SU-DHL-6 (cell line): ENCODE results near the gene C1orf210.

Source experiments
- H2AFZ ChIP-seq: fragments of 200-600 bp; sonication (generic); 2 replicates; pipeline ENCODE4 v1.6.1; 2014; ENCODE audit warnings: low read depth, mild to moderate bottlenecking, moderate library complexity, mixed read lengths, antibody characterized with exemption, low read length; ENCODE audit not compliant: severe bottlenecking
- H3F3A ChIP-seq: fragments of 200-600 bp; shearing (Covaris generic); 2 replicates; pipeline ENCODE4 v1.6.0; 2016; ENCODE audit warnings: antibody characterized with exemption, mild to moderate bottlenecking; ENCODE audit not compliant: insufficient read depth
- H3K27ac ChIP-seq: fragments of 200-600 bp; sonication (generic); 2 replicates; pipeline ENCODE4 v1.5.1; 2016; ENCODE audit warnings: low read depth, mild to moderate bottlenecking, low read length, moderate library complexity, mixed read lengths
- H3K27me3 ChIP-seq: fragments of 200-600 bp; sonication (generic), shearing (Covaris generic); 2 replicates; pipeline ENCODE4 v1.6.0; 2014; ENCODE audit warnings: mild to moderate bottlenecking, low read length
- H3K36me3 ChIP-seq: fragments of 200-600 bp; sonication (generic); 2 replicates; pipeline ENCODE4 v1.6.1; 2014; ENCODE audit warnings: mild to moderate bottlenecking, low read length, mixed read lengths
- H3K4me2 ChIP-seq: fragments of 300-600, 200-600 bp; shearing (Covaris generic), sonication (generic); 2 replicates; pipeline ENCODE4 v1.6.0; 2014; ENCODE audit warnings: low read length, low read depth, mild to moderate bottlenecking; ENCODE audit not compliant: poor library complexity, severe bottlenecking
- H3K4me3 ChIP-seq: fragments of 200-600 bp; sonication (generic); 2 replicates; pipeline ENCODE4 v1.5.1; 2014; ENCODE audit warnings: antibody characterized with exemption, low read length, mild to moderate bottlenecking, mixed read lengths; ENCODE audit not compliant: insufficient read depth, poor library complexity, severe bottlenecking
- H3K79me2 ChIP-seq: fragments of 200-600 bp; sonication (generic); 2 replicates; pipeline ENCODE4 v1.6.1; 2014; ENCODE audit warnings: mild to moderate bottlenecking, low read length, moderate library complexity; ENCODE audit not compliant: insufficient read depth
- H3K9ac ChIP-seq: fragments of 200-600 bp; sonication (generic); 2 replicates; pipeline ENCODE4 v1.7.0; 2014; ENCODE audit warnings: mild to moderate bottlenecking, low read length
- H3K9me2 ChIP-seq: fragments of 200-600 bp; sonication (generic); replicated peaks from 2 replicates; pipeline ENCODE4 v1.6.1; 2014; ENCODE audit warnings: low read length; ENCODE audit not compliant: insufficient read depth
- H3K9me3 ChIP-seq: fragments of 200-600 bp; sonication (generic); 2 replicates; pipeline ENCODE4 v1.6.1; 2014; ENCODE audit warnings: low read length, mixed read lengths; ENCODE audit not compliant: insufficient read depth
- H4K20me1 ChIP-seq: fragments of 200-600 bp; sonication (generic); 2 replicates; pipeline ENCODE4 v1.6.1; 2014; ENCODE audit warnings: low read depth, mild to moderate bottlenecking, antibody characterized with exemption, low read length, moderate library complexity, mixed read lengths
- EZH2phosphoT487 ChIP-seq: fragments of 200-600 bp; sonication (generic), shearing (Covaris generic); conservative IDR thresholded peaks from 2 replicates; pipeline ENCODE4 v1.6.1; 2018; ENCODE audit warnings: mild to moderate bottlenecking, antibody characterized with exemption, low read length, moderate library complexity, mixed read lengths
- TF ChIP-seq, protein P1 (sequence below): fragments of 200-600 bp; sonication (generic); IDR thresholded peaks from one replicate; pipeline ENCODE4 v1.5.1; 2017; ENCODE audit warnings: antibody characterized with exemption, mild to moderate bottlenecking, low read length, moderate library complexity; ENCODE audit not compliant: insufficient read depth, poor library complexity, severe bottlenecking

The C1orf210 gene

DNA sequence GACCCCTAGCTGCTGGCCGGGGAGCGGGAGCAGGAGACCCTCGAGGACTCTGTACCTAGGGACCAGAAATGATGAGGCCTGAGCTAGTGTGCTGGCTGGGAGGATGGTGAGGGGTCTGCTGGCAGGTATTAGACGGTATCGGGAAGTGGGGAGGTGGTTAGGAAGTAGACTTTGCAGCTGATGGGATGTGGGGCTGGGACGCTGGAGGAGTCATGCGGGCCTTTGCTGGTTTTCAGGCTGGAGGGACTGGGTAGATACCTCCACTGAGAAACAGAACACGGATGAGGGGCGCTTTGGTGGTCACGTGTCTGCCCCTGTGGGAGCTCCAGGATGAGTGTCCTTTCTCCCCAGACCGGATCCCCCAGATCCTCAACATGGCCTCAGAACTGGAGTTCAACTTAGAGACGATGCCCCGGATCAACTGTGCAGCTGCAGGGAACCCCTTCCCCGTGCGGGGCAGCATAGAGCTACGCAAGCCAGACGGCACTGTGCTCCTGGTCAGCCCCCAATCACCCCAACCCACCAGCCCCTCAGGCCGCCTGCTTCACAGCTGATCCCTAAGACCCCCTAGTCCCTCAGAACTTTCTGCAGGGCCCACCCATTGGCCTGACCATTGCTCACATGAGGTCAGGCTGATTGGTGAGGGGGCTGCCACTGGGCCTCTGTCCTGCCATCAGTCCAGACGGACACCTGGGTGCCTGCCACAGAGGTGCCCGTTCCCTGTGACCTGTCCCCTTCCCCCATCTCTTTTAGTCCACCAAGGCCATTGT is 23.4 kb upstream of the C1orf210 start:
- Histone ChIP-seq H4K20me1 (no peaks in the 10 kb centered on the region), H3K4me2 (no peak overlapping the region), H3F3A (no peaks in the 10 kb centered on the region), H3K9ac (no peak overlapping the region), H3K36me3 (no peaks in the 10 kb centered on the region), H3K9me3 (no peaks in the 10 kb centered on the region), H3K27ac (no peak overlapping the region), H3K79me2 (no peaks in the 10 kb centered on the region), H3K9me2 (no peaks in the 10 kb centered on the region), H3K4me3 (no peak overlapping the region), H2AFZ (no peak overlapping the region), H3K27me3 (no peaks in the 10 kb centered on the region)
- TF ChIP-seq EZH2phosphoT487 = no peak
- TF ChIP-seq, protein P1, sequence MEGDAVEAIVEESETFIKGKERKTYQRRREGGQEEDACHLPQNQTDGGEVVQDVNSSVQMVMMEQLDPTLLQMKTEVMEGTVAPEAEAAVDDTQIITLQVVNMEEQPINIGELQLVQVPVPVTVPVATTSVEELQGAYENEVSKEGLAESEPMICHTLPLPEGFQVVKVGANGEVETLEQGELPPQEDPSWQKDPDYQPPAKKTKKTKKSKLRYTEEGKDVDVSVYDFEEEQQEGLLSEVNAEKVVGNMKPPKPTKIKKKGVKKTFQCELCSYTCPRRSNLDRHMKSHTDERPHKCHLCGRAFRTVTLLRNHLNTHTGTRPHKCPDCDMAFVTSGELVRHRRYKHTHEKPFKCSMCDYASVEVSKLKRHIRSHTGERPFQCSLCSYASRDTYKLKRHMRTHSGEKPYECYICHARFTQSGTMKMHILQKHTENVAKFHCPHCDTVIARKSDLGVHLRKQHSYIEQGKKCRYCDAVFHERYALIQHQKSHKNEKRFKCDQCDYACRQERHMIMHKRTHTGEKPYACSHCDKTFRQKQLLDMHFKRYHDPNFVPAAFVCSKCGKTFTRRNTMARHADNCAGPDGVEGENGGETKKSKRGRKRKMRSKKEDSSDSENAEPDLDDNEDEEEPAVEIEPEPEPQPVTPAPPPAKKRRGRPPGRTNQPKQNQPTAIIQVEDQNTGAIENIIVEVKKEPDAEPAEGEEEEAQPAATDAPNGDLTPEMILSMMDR = no peak

DNA sequence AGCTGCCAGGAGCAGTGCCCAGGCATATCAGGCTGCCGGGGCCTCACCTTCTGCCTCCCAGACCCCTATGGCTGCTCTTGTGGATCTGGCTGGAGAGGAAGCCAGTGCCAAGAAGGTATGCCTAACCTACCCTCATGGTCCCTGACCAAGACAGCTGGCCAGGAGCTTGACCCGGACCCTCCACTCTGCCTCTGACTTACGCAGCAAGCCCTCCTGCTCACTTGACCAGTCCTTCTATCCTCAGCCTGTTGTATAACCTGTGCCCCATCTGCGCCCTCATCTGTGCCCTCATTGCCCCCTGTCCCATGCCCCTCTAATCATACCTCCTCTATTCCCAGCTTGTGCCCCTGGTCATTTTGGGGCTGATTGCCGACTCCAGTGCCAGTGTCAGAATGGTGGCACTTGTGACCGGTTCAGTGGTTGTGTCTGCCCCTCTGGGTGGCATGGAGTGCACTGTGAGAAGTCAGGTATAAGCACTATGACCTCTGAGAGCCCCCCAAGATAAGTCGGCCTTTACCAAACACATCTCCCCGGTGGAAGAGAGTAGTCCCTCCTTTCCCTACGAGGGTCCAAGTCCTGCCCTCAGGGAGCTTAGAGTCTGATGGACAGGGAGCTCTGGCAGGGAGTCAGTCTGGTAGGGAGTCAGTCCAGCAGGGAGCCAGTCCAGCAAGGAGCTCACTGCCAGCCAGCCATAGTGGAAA is 22.2 kb upstream of the C1orf210 start:
- no peak overlapping the region for H3K27ac ChIP-seq
- no peaks in the 10 kb centered on the region for H4K20me1 ChIP-seq
- H3K79me2 ChIP-seq = no peaks in the 10 kb centered on the region
- no peaks in the 10 kb centered on the region for H3F3A ChIP-seq
- no peaks in the 10 kb centered on the region for H3K9me2 ChIP-seq
- no peak overlapping the region for H2AFZ ChIP-seq
- H3K36me3 ChIP-seq = no peaks in the 10 kb centered on the region
- H3K4me2 ChIP-seq = no peak overlapping the region
- H3K9ac ChIP-seq = no peak overlapping the region
- TF ChIP-seq EZH2phosphoT487 = no peak
- TF ChIP-seq, protein P1 = no peak
- H3K9me3 ChIP-seq = no peaks in the 10 kb centered on the region
- H3K27me3 ChIP-seq = no peaks in the 10 kb centered on the region
- H3K4me3 ChIP-seq = no peak overlapping the region

- H3K9me3 ChIP-seq = no peaks in the 10 kb centered on the region
- no peak for TF ChIP-seq EZH2phosphoT487
- TF ChIP-seq, protein P1 = no peak
- H2AFZ ChIP-seq = no peak overlapping the region
- H4K20me1 ChIP-seq = no peaks in the 10 kb centered on the region
- no peak overlapping the region for H3K27ac ChIP-seq
- no peak overlapping the region for H3K9ac ChIP-seq
- no peak overlapping the region for H3K4me2 ChIP-seq
- no peaks in the 10 kb centered on the region for H3K9me2 ChIP-seq
- no peaks in the 10 kb centered on the region for H3K36me3 ChIP-seq
- no peak overlapping the region for H3K4me3 ChIP-seq
- H3K79me2 ChIP-seq = no peaks in the 10 kb centered on the region
- H3F3A ChIP-seq = no peaks in the 10 kb centered on the region
- no peaks in the 10 kb centered on the region for H3K27me3 ChIP-seq
Measured at GRCh38 chr1:43306688-43307457, 21.5 kb upstream of the C1orf210 start.
